GM18868 (cell line): ENCODE measurements around the gene VAPB.

Source experiments
- ATAC-seq: cut with Tn5 transposase; IDR thresholded peaks from one replicate; pipeline ENCODE4 v1.9.1; 2021; ENCODE audit warnings: mild to moderate bottlenecking, moderate library complexity; ENCODE audit not compliant: unreplicated experiment

Gene VAPB

DNA sequence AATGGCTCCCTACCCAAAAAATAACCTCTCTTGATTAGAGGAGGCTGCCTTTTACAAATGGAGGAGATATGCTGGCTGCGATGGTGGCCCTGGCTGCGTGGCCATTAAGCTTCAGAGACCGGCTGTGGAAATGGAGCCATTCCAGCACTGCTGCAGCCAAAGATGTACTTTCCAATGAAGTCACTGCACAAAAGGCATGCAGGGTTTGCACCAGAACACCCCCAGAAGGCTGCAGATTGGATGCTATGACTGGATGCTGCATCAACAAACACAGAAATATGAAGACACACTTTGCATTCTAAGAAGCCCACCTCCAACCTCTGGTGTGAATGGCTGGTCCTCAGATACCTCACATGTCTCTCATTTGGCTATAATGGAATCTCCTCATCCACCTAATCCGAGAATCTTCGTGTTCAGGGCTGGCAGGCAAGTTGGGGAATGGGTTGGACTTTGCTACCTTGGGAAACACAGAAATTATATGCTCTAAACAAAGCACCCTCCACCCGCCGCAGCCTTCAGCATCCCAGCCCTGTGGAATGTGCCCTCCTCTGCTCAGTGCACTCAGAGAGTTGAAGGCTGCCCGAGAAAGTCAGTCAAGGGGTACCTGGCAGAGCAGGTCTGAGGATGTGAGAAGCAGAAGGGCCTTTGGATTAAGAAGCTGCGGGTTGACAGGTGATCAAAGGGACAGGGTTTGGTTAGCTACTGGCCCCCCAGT lies 90.9 kb downstream of the VAPB start:
- no peak for ATAC-seq

DNA sequence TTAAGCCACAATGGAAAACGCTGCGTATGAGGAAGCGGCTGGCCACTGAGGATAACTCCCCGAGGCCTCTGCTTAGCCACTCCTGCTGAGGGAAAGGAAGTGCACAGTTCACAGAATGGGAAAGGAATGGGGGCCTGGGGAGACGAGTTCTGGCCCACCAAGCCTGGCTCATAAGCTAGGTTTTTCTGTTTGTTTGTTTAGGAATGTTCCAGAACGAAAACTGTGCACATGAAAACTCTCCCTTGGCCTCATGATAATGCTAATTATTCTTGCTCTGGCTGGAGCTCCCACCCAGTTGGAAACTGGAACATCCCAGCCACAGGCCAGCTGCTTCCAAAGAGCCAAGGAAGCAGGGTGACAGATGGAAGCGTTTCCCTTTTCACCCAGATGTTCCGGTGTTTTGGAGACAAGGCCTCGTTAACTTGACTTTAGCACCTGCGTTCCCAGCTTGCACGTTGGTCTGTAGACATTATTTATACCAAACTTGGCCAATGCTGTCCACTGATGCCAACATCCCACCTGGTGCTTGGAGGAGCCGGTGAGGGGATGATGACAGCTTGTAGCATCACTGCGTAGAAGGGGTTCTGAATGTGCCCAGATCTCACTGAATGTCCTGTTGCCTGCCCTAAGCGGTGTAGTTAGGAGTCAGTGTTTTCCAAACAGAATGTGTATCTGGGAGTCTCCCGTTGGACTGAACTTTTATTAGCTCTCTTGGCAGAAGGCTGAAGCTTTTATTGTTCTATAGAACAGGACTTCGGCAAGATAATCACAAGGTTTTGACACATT lies 91.7 kb downstream of the VAPB start:
- no peak for ATAC-seq

DNA sequence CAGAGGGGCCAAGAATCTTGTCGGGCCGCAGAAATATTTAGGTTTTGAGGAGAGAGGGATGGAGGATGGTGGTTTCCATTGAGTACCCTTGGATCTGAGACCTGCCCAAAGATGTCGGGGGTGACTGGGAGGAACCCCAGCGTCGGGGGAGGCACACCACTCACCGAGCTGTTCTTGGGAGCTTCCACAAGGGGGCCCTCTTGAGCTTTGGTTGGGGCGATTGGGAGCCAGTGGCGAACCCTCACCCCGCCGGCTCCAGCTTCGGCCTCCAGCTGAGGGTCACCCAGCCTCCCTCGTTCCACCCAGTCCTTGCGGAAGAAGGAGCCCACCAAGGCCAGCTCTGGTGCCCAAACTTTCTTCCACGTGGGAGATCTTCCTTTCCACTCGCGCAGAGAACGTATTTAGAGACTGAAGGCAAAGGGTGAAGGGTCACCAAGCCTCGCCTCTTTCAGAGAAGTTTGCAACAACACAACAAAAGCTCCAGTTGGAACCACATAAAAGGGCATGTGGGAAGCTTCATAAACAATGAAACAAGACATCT lies 92.5 kb downstream of the VAPB start:
- ATAC-seq = no peak

DNA sequence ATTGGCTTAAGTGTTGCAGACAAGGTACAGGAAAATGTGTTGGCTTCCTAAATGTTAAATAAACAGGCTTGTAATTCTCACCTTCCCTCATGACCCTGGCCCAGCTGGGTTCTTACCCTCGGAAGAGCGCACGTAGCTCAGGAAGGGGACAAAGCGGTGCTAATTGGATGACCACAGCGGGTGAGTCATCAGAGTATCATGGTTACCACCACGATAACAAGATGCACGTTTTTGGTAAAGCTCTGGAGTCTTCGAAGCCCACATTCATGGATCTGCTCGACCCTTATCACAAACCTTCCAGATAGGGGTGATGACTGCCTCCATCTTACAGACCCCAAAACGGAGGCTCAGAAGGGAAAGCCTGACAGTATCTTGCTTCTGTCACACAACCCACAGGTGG lies 93.4 kb downstream of the VAPB start:
- ATAC-seq = no peak

DNA sequence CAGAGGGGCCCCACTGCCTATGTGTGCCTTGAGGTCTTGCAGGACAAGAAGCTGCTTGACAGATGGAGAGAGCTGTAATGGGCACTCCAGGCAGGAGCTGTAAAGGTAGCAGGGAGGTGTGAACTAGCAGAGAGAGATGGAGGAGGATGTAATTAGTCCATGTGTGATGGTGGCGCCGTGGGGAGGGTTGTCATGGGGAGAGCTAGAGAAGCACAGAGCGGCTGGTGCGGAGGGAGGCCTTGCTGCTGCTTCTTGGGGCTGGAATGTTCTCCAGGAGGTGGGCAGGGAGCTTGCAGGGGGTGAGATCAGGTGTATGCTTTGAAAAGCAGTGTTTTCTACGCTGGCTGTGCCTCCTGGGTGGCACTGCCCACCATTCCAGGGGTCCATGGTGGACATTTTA lies 94.0 kb downstream of the VAPB start:
- no peak for ATAC-seq

DNA sequence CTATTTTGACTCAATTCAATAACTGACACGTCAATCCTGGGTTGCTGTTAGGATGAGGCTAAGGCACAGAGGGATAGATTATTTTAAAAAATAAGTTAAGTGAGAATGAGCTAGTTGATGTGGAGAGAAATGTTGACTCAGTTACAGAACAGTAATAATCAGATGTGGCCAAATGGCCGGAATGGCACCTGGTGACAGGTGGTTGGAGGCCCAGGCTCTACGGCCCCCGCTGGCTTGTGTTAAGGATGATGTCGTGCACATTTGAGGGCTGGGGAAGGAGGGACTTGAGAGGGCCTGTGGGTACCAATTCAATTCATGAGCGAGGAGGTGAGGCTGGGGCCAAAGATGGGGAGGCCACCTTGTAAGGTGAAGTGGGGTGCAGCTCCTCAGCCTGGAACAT lies 94.4 kb downstream of the VAPB start:
- ATAC-seq = no peak

DNA sequence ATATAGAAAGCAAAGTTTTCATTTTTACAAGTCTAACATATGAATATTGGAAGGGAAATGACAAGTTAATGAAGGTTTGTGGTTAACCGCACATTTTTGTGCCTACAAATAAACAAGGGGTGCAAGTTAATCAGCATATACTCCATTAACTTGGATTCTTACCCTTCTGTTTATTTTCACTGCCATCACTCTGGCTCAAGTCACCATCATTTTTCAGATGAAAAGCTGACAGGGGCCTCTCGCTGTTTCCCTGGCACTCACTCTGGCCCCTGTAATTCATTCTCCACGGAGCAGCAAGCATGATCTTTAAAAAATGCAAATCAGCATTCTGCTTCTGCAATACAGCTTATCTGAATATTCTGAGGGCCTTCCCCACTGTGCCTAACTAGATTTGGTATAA lies 96.4 kb downstream of the VAPB start:
- ATAC-seq = no peak

DNA sequence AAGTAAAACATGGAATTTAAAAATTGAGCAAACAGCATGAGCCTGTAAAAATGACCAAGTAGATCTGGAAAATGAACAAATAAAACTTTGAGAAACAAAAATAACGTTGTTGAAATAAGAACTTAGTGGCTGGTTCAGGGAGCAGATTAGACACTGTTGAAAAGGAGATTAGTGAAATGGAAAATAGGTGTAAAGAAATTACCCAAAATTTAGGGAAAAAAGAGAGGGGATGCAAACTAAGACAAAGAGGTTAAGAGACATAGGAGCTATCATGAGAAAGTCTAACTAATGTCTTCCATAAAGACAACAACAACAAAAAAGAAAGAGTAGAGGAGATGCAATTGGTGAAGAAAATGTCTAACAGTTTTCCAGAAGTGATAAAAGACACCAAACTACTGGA lies 97.2 kb downstream of the VAPB start:
- ATAC-seq = no peak

DNA sequence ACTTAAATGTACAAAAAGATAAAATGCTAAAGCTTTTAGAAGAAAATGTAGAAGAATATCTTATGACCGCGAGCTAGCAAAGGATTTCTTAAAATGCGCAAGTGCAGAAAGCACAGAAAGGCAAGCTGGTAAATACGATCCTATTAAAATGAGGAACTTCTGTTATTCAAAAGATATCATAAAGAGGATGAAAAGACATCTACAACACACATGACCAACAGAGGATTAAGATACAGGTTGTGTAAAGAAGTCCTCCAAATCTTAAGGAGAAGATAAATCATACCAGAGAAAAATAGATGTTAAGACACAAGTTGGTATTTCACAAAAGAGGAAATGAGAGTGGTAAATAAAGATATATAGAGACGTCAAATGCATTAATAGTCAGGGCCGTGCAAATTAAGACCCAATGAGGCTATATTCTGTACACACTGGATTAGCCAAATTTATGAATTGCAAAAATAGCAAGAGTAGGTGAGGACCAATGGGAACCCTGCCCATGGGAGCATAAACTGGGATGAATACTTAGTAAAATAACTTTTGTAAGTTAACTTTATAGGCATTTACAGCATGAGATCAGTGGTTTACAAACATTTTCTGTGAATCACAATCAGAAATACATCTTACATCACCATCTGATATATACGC lies 103.2 kb downstream of the VAPB start:
- no peak for ATAC-seq

DNA sequence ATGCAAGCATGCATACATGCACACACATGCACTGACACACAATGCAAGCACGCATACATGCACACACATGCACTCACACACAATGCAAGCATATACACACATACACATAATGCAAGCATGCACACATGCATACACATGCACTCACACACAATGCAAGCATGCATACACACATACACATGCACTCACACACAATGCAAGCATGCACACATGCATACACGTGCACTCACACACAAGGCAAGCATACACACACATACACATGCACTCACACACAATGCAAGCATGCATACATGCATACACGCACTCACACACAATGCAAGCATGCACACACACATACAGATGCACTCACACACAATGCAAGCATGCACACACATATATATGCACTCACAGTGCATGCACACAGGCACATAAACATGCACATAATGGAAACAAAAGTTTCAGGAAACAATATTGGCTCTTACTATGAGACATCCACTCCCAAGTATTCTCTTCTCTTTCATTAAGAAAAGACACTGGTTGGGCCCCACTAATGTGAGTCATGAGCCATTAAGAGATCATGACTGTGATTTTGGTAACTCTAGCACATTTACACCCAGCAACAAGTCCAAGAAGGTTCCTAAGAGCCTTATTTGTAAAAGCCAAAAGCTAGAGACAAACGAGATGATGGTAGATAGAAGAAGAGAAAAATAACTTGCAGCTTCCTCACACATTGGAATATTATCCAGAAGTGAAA lies 103.9 kb downstream of the VAPB start:
- no peak for ATAC-seq

DNA sequence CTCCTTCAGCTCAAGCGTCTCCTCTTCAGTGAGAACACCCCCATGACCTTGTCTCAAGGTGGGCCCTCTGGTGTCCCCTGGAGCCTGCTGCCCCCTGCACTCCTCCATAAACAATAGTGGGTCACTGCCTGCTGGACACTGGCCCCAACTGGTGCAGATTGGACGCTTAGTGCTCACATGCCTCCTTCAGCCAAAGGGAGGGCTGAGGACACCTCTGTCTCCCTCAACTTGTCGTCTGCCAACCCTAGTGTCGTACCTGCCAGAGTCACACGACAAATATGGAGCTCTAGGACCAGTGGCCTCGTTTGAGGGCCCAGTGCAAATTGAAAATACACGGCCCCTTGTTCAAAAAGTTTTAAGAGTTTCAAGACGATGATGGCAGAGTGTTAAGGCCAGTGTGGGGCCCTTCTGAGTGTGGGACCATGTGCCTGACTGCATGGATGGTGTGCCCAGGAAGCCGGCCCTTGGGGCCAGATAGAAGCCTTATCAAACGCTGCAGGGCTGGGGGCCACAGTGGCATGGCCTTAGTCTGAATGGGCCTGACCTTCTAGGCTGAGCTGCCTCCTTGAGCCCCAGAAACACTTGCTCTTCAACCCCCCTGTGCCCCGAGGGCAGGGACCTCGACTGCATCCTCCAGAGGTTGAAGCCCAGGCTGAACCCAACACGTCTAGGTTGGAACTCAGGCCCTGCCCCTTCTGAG lies 106.0 kb downstream of the VAPB start:
- no peak for ATAC-seq

DNA sequence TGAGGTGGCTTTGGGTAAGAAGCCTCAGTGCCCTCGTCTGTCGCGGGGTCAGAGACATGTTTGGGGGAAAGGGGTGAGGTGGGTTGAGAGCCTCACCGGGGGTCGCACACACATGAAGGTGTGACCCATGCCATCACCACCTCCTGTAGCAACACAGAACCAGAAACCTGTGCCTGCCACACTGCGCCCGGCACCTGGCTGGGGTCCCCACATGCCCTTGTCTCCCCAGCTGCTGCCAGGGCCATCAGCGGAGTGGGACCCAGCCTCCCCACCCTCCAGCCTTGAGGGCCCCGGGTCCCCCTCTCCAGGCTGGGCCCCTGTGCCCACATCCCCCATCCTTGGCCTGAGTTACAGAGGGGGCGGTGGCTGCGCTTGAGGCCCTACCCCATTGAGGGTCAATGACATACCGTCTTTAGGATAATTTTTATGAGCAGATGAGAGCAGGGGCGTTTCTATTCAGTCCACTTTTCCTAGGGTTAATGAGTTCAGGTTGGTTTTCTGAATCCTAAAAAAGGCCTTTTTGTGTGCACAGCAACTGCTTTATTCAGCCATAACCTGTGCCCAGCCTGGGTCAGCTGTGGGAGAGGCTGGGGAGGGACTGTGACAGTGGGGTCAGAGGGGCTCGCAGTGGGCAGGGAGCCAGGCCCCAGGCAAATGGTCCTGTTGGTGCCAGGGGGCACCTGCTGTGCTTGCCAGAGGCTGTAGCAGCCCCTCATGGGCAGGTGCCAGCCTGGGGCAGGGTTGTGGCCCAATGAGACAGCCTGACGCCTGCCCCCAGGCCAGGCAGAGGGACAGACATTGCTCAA lies 106.8 kb downstream of the VAPB start:
- ATAC-seq = no peak

DNA sequence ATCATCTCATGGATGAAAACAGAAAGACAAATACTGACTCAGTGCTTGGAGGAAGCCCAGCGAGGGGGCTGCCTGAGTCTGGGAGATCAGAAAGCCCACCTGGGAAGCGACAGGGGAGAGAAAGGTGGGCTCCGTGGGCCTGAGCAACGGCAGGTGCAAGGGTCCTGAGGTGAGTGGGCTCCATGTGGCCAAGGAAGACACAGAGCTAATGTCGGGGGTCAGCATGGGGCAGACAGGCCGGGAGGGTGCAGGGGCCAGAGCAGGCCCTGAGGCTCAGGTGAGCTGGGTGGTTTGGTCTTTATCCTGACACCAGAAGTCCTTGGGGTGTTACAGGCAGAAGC lies 107.4 kb downstream of the VAPB start:
- no peak for ATAC-seq

DNA sequence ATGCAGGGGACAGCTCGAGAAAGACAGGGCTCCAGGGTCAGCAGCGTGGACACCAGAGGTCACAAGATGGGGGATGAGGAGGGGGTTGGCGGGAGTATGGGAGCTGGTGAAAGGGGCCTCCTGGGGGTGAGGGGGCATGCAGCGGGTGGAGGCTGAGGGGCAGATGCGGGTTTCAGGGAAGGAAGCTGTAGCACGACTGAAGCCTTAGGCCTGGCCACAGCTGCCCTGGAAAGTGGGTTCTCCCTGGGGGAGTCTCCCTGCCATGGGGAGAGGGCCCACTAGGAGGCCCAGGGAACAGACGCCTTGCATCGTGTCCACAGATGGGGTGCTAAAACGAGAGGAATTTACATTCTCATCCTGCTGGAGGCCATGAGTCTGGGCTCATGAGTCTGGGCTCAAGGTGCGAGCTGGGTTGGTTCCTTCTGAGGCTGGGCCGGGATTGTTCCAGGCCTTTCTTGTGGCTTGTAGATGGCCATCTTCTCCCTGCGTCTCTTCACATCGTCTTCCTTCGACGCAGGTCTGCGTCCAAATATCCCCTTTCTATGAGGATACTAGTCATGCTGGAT lies 108.1 kb downstream of the VAPB start:
- ATAC-seq = no peak

DNA sequence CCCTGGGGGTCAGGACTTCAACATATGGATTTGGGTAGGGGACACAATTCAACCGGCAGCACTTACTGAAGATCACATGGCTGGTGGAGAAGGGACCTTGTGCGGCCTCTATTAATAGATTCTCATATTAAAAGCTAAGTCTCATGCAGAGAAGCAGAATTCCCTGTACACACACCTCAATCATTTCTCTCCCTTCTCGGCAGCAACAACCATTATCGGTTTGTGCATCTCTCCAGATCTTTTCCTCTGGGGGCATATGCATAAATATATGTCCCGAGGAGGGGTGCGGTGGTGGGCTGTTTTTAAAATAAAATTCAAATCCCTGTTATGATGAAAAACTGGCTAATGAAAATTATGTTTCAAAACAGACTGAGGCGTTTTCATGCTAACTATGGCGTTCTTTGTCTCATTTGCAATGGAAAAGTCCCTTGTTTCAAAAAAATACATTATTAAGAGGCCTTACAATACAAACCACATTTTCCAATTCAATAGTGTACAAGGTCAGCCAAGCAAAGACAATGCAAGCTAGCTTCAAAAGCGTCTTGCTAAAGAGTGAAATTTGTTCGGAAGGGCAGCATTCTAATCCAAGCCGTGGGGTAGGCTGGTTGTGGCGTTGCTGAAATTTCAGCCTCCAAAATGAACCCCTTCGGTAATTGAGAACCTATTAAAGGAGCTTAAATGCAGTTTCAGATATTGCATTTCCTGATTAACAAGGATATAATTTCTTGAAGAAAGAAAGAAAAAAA lies 108.9 kb downstream of the VAPB start:
- ATAC-seq = no peak

DNA sequence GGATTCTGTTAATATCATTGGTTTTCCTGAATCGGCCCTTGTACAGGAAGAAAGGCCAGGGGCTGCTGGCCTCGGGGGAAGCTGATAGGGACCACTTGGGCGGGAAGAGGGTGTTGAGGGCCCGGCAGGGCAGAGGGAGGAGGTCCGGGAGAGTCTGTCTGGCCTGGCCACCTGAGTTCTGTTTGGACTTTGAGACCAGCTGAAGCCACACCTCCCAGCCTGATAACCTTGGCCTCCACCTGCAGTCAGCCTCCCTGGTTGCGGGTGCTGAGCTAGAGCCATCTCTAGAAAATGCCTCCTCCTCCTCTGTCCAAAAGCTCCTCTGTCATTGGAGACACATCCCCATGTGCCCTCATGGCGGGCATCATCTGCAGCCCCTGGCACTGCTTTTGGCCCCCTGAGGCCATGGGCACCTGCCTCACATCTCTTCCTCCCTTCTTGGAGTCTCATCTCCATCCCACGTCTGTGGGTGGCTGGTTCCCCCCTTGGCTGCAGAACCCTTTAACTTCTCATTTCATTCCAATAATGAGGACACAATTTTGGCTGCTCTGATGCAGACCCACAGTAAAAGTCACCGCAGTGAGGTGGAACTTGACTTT lies 109.5 kb downstream of the VAPB start:
- no peak for ATAC-seq

DNA sequence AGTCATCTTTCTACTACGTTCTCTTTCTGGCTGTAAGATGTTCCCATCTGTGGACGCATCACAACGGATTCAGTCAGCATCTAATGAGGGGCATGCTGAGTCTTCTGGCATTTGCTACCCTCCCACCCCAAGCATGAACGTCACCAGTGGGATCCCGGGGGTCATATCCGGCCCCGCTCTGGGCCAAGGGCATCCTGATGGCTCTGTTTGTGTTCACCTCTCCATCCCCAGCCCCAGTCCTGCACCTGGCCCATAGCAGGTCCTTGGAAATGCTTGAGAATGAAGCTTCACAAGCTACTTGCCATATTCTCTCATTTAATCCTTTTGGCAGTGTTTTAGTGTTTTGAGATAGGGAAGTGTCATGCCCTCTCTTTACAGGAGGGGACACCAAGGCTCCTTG lies 111.2 kb downstream of the VAPB start:
- no peak for ATAC-seq
